Tibial artery (tissue), 4 donors: ENCODE data around the gene GSTT2B.
"Not testable (repeated sequence)": the region's sequence is repeated elsewhere in the genome, so short reads cannot be mapped to it uniquely, and the experiment has no call there.

Source experiments
- DNase-seq, 2 donors: peaks; one replicate each; pipeline ENCODE4 v3.0.0-alpha.2; 2019
- H3K27ac ChIP-seq, 2 donors: fragments of 200-600 bp; sonication (generic) in 1 of 2; 1 replicate in 1 of 2; 2 replicates in 1 of 2; pipeline ENCODE4 v1.5.1; 2018 to 2019; ENCODE audit warnings: mild to moderate bottlenecking in 1 of 2
- H3K27me3 ChIP-seq, 2 donors: fragments of 200-600 bp; sonication (generic) in 1 of 2; one replicate each; pipeline versions ENCODE4 v1.5.1 to v1.6.0; 2016 to 2019
- H3K36me3 ChIP-seq, 3 donors: fragments of 200-600 bp; sonication (generic) in 2 of 3; one replicate each; pipeline ENCODE4 v1.5.1; 2016 to 2019; ENCODE audit warnings: mild to moderate bottlenecking in 2 of 3
- H3K4me1 ChIP-seq, 4 donors: fragments of 200-600 bp; sonication (generic) in 2 of 4; 1 replicate in 3 of 4; 2 replicates in 1 of 4; pipeline ENCODE4 v1.5.1; 2016 to 2019
- H3K4me3 ChIP-seq, 2 donors: fragments of 200-600 bp; sonication (generic) in 1 of 2; 1 replicate in 1 of 2; 2 replicates in 1 of 2; pipeline ENCODE4 v1.5.1; 2018 to 2019; ENCODE audit warnings: mild to moderate bottlenecking in 2 of 2
- H3K9me3 ChIP-seq, 3 donors: fragments of 200-600 bp; sonication (generic) in 1 of 3; one replicate each; pipeline ENCODE4 v1.5.1; 2016 to 2019
- CTCF ChIP-seq, 2 experiments: fragments of 200-600 bp in 1 of 2; fragments of 450-650 bp in 1 of 2; IDR thresholded peaks; one replicate each; pipeline ENCODE4 v1.5.1; 2017 to 2019; ENCODE audit warnings: antibody characterized with exemption in 2 of 2, mild to moderate bottlenecking in 1 of 2, moderate library complexity in 1 of 2
- intact Hi-C: fragments of 100-400 bp; cut with DNase I; formaldehyde crosslinking; loops from one replicate; pipeline ENCODE4 v1.15.0; 2023; ENCODE audit warnings: low total_unique reads

The GSTT2B gene

GRCh38 chr22:23949764-23950163 lies 11.2 kb downstream of the GSTT2B start:
- DNase-seq, H3K36me3 ChIP-seq, H3K27me3 ChIP-seq, H3K4me1 ChIP-seq, H3K27ac ChIP-seq, H3K9me3 ChIP-seq, H3K4me3 ChIP-seq, intact Hi-C loops: not testable (repeated sequence)

GRCh38 chr22:23947391-23947790 lies 13.6 kb downstream of the GSTT2B start:
- intact Hi-C loops, H3K27ac ChIP-seq, H3K4me3 ChIP-seq, H3K9me3 ChIP-seq, H3K4me1 ChIP-seq, H3K36me3 ChIP-seq, DNase-seq, H3K27me3 ChIP-seq: not testable (repeated sequence)

GRCh38 chr22:23940166-23940565 lies 20.8 kb downstream of the GSTT2B start:
- H3K27ac ChIP-seq, intact Hi-C loops, DNase-seq, H3K36me3 ChIP-seq, H3K27me3 ChIP-seq, H3K4me1 ChIP-seq, H3K4me3 ChIP-seq, H3K9me3 ChIP-seq: not testable (repeated sequence)

- no peaks in the 10 kb centered on the region for H3K36me3 ChIP-seq
- H3K4me3 ChIP-seq = no peak overlapping the region
- TF ChIP-seq CTCF (IDR thresholded peaks at IDR 0.05) = no peak
- no peaks in the 10 kb centered on the region for H3K27me3 ChIP-seq
- no peak for DNase-seq
- no peaks in the 10 kb centered on the region for H3K9me3 ChIP-seq
- intact Hi-C loops = no loop called here
- H3K27ac ChIP-seq = no peak overlapping the region
- H3K4me1 ChIP-seq = no peaks in the 10 kb centered on the region
Observed at GRCh38 chr22:23939017-23939357, 22.0 kb downstream of the GSTT2B start.

GRCh38 chr22:23938328-23939016 lies 22.5 kb downstream of the GSTT2B start:
- Histone ChIP-seq H3K36me3 (no peaks in the 10 kb centered on the region), H3K4me1 (no peaks in the 10 kb centered on the region), H3K27me3 (no peaks in the 10 kb centered on the region), H3K4me3 (no peak overlapping the region), H3K9me3 (no peaks in the 10 kb centered on the region), H3K27ac (no peak overlapping the region)
- TF ChIP-seq CTCF (IDR thresholded peaks at IDR 0.05) = no peak
- DNase-seq = no peak
- intact Hi-C loops = no loop called here

- H3K36me3 ChIP-seq = peaks cover 18 to 49% (median 38%) of the 10 kb centered on the region in 3 donors
- H3K27me3 ChIP-seq = no peaks in the 10 kb centered on the region
- peaks cover 0 to 3% (median 0%) of the 10 kb centered on the region in 4 donors for H3K4me1 ChIP-seq
- intact Hi-C loops = loop anchor here (5.0 kb wide), 1 partner anchor 46 kb away; the partner anchor contains the start of gene DDT
- no peak overlapping the region for H3K27ac ChIP-seq
- no peak for DNase-seq
- no peaks in the 10 kb centered on the region for H3K9me3 ChIP-seq
- H3K4me3 ChIP-seq = no peak overlapping the region
- TF ChIP-seq CTCF (IDR thresholded peaks at IDR 0.05) = no peak
Observed at GRCh38 chr22:23926561-23926960, 34.4 kb downstream of the GSTT2B start.

GRCh38 chr22:23925020-23925606 lies 35.9 kb downstream of the GSTT2B start:
- H3K27me3 ChIP-seq = no peaks in the 10 kb centered on the region
- no peak overlapping the region for H3K27ac ChIP-seq
- DNase-seq = no peak
- peaks cover 0 to 6% (median 0%) of the 10 kb centered on the region in 4 donors for H3K4me1 ChIP-seq
- H3K9me3 ChIP-seq = no peaks in the 10 kb centered on the region
- no peak for TF ChIP-seq CTCF (IDR thresholded peaks at IDR 0.05)
- peaks cover 20 to 47% (median 38%) of the 10 kb centered on the region in 3 donors for H3K36me3 ChIP-seq
- intact Hi-C loops = loop anchor here (5.0 kb wide), 1 partner anchor 47 kb away; the partner anchor contains the start of gene DDT
- H3K4me3 ChIP-seq = no peak overlapping the region
